ENCODE data around the gene AQP12A.
"Not testable (repeated sequence)": the region's sequence is repeated elsewhere in the genome, so short reads cannot be mapped to it uniquely, and the experiment has no call there.

The AQP12A gene, protein sequence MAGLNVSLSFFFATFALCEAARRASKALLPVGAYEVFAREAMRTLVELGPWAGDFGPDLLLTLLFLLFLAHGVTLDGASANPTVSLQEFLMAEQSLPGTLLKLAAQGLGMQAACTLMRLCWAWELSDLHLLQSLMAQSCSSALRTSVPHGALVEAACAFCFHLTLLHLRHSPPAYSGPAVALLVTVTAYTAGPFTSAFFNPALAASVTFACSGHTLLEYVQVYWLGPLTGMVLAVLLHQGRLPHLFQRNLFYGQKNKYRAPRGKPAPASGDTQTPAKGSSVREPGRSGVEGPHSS

DNA sequence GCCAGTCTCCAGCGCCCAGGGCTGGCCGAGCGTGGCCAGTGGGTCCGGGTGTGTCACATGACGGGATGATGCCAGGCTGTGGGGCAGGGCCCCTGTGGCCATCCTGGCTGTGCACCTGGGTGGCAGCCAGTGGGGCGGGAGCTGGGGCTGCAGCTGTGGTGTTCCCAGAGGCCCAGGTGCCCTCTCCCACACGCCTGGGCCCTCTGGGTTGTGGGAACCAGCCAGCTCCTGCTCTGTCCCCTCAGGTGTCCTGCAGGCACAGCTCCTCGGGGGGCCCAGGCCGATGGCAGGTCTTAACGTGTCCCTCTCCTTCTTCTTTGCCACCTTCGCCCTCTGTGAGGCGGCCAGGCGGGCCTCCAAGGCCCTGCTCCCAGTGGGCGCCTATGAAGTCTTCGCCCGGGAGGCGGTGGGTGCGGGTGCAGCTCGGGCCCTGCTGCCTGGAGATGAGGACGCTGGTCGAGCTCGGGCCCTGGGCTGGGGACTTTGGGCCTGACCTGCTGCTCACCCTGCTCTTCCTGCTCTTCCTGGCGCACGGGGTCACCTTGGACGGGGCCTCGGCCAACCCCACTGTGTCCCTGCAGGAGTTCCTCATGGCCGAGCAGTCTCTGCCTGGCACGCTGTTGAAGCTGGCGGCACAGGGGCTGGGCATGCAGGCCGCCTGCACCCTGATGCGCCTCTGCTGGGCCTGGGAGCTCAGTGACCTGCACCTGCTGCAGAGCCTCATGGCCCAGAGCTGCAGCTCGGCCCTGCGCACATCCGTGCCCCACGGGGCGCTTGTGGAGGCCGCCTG, at the start of gene AQP12A:
TSS of gene AQP12A (plus strand) at position 236 of the 790 bp plus-strand sequence. CDS start at position 284, 48 bp downstream.
- not testable (repeated sequence) for DNase-seq (ENCODE audit: low read depth); H3K4me3 ChIP-seq (ENCODE audit: low read length)

DNA sequence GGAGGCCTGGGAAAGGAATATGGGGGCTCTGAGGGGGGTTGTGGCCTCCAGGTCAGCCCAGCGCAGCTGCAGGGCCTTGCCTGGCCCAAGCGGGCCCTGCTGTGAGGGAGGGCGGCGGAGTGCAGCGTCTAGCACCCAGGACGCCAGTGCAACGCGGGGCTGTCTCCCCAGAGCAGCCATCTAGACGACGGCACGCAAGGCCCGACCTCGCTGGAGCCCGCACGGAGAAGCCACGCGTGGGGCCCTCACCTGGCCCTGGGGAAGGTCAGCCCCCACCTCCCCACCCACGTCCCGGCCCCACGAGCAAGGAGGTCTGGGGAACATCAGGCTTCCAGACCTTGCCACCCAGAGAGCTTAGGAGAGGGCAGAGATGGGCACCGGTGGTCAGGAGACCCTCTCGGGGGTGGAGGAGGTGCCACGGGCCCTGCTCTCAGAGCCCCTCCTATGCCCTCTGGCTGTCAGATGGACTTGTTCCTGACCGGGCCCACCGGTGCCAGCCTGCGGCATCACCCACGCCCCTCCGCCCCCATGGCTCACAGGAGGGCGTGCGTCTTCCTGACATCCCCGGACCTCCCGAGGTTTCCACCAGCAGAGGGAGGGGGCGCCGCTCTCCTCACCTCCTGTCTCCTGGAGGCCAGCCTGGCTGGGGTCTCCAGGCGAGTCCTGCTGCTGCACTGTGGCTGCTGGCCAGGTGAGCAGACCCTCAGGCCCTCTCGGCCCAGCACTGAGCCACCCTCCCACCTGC, 49.4 kb upstream of the AQP12A start:
- no peak overlapping the region for H3K4me3 ChIP-seq (ENCODE audit: low read length)
- TF ChIP-seq, protein P1, sequence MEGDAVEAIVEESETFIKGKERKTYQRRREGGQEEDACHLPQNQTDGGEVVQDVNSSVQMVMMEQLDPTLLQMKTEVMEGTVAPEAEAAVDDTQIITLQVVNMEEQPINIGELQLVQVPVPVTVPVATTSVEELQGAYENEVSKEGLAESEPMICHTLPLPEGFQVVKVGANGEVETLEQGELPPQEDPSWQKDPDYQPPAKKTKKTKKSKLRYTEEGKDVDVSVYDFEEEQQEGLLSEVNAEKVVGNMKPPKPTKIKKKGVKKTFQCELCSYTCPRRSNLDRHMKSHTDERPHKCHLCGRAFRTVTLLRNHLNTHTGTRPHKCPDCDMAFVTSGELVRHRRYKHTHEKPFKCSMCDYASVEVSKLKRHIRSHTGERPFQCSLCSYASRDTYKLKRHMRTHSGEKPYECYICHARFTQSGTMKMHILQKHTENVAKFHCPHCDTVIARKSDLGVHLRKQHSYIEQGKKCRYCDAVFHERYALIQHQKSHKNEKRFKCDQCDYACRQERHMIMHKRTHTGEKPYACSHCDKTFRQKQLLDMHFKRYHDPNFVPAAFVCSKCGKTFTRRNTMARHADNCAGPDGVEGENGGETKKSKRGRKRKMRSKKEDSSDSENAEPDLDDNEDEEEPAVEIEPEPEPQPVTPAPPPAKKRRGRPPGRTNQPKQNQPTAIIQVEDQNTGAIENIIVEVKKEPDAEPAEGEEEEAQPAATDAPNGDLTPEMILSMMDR (IDR thresholded peaks at IDR 0.05; ENCODE audit: insufficient read depth, low read depth, low read length, missing control alignments): no peak
- no peak for DNase-seq (ENCODE audit: low read depth)

DNA sequence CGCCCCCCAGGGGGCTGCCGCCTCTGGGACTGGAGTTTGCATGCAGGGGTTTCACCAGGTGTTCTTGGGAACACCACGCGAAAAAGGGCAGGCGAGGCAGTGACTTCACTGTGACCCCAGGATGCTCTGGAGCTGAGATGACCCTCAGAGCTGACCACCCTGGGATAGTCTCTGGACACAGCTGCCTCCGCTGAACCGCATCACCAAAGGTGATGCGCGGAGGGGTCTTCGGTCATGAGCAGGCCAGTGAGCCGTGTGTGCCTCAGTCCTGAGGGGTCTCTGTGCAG, 48.9 kb upstream of the AQP12A start:
- TF ChIP-seq, protein P1 (IDR thresholded peaks at IDR 0.05; ENCODE audit: insufficient read depth, low read depth, low read length, missing control alignments): no peak
- no peak for DNase-seq (ENCODE audit: low read depth)
- no peak overlapping the region for H3K4me3 ChIP-seq (ENCODE audit: low read length)

DNA sequence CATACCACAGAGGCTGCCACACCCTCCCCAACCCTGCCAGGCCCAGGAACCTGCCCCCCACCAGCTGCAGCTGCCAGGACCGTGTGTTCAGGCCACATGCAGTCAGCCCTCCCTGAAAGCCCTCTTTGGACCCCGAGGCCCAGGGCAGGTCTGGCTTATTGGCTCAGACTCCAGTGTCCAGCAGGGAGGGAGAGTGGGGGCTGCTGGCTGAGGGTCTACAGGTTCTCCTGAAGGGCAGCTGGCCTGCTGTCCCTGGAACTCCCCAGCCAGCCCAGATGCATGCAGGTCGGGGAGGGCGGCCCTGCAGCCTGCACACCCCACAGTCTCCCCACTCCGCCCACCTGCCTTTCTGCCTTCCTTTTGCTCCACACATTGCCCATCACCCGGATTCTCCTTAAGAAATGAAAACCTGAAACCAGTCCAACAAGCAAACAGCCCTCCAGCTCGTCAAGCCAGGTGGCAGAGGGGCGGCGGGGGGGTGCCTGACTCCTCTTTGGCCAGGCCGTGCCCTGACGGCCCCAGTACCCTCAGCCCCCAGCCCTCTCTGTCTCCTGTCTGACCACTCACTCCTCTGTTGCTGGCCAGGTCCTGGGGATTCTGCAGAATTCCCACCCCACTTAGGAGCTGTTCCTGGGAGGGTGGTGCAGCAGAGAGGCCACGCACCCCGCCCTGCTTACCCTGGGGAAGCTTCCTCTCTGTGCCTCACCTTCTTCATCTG, 48.4 kb upstream of the AQP12A start:
- DNase-seq (ENCODE audit: low read depth): no peak
- TF ChIP-seq, protein P1 (IDR thresholded peaks at IDR 0.05; ENCODE audit: insufficient read depth, low read depth, low read length, missing control alignments): no peak
- H3K4me3 ChIP-seq (ENCODE audit: low read length): no peak overlapping the region

DNA sequence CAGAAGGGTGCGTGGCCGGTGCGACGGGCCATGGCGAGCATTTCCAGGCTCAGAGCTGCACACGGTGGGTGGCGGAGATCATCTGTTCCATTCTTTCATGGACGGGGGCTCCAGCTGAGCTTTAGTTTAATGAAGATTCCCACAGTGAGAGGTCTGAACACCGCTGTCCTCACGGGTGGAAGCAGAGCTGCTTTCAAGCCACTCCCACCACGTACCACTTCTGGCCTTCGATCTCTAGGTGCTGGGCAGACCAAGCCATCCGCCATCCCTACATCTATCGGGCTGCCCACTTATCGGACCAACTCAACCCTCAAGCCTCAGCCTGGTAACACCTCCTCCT, 47.9 kb upstream of the AQP12A start:
- TF ChIP-seq, protein P1 (IDR thresholded peaks at IDR 0.05; ENCODE audit: insufficient read depth, low read depth, low read length, missing control alignments): no peak
- no peak overlapping the region for H3K4me3 ChIP-seq (ENCODE audit: low read length)
- no peak for DNase-seq (ENCODE audit: low read depth)

DNA sequence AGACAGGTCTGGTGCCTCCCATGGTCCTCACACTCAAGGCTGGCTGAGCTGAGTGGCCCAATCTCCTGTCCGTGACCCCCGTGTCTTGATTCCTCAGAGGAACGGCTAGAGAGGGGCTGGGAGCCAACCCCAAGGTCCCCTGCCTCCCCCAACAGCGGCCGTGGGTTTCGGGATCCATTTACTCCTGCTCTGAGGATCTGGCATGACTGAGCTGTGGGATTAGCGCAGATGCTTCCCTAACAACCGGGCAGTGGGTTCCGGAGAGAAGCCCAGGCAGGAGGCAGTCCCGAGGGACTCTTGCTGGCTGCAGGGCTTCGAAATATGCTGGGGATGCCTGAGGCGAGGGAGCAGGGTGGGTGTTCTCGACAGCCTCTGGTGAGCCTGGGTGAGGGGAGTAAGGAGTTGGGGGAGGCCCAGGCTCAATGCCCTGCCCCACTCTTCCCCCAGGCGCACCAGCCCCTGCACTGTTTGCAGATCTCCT, 47.5 kb upstream of the AQP12A start:
- DNase-seq (ENCODE audit: low read depth): no peak

More for the DNA sequence above, 47.5 kb upstream of the AQP12A start:
- no peak overlapping the region for H3K4me3 ChIP-seq (ENCODE audit: low read length)
- TF ChIP-seq, protein P1 (IDR thresholded peaks at IDR 0.05; ENCODE audit: insufficient read depth, low read depth, low read length, missing control alignments): no peak

Measured in epithelial cell of esophagus (primary cell).